ENCODE results near the gene CHN1. TPM values are rescaled to one million over a fixed set of nuclear protein-coding genes. Genes with fewer than 3 reads are reported as not detected.

Gene CHN1
- total RNA-seq, 5 donors from 2014 or later (not counting 1 experiment from before 2014, with no cell fraction given): 1.4 to 3.2 (median 3.0) TPM

DNA sequence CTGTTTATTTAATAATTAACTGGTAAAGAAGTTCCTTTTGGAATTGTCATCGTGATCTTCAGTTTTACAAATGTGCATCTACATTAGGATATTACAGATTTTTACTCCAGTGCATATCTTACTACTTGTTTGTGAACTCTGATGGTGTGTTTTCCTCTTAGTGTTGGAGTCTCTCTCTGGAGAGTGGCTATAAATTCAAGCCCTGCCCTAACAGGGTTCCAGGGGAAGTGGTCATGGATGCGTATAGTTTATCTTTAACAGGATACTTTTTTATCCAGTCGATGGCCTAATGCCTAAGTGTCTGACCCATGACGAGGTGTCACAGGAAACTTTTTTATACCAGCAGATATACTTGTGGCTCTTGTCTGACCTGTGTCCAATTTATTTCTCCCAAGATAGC, 75.4 kb downstream of the CHN1 start:
- Mint-ChIP-seq H3K27ac (no peak overlapping the region), H3K9me3 (no peaks in the 10 kb centered on the region), H3K4me3 (no peak overlapping the region), H3K4me1 (no peaks in the 10 kb centered on the region), H3K27me3 (peaks cover 0 to 2% of the 10 kb centered on the region in 2 donors), H3K36me3 (no peaks in the 10 kb centered on the region)
- Histone ChIP-seq H3K9me3 (no peaks in the 10 kb centered on the region), H3K4me1 (ENCODE audit: control insufficient read depth in 1 of 2, extremely low read depth in 1 of 2, insufficient read depth in 2 of 2, low read length in 2 of 2) (no peaks in the 10 kb centered on the region), H3K36me3 (ENCODE audit: control insufficient read depth in 2 of 2, extremely low read depth in 1 of 2, insufficient read depth in 1 of 2, low read length in 1 of 2) (no peaks in the 10 kb centered on the region), H3K27me3 (replicated peaks in 1 of 2; ENCODE audit: control insufficient read depth in 2 of 2, extremely low read depth in 1 of 2, insufficient read depth in 2 of 2, low read length in 1 of 2) (no peaks in the 10 kb centered on the region), H3K27ac (ENCODE audit: low read length) (no peak overlapping the region), H3K4me3 (ENCODE audit: control insufficient read depth in 1 of 2, extremely low read depth in 1 of 2, low read length in 1 of 2) (no peak overlapping the region)
- ChIA-PET POLR2A (no interaction called here), CTCF (no interaction called here)
- ATAC-seq (replicated peaks in 1 of 4) (no peak), DNase-seq (no peak)
- no CpG with 5 or more reads among the region's 4 CpGs for WGBS (ENCODE audit: insufficient coverage)

DNA sequence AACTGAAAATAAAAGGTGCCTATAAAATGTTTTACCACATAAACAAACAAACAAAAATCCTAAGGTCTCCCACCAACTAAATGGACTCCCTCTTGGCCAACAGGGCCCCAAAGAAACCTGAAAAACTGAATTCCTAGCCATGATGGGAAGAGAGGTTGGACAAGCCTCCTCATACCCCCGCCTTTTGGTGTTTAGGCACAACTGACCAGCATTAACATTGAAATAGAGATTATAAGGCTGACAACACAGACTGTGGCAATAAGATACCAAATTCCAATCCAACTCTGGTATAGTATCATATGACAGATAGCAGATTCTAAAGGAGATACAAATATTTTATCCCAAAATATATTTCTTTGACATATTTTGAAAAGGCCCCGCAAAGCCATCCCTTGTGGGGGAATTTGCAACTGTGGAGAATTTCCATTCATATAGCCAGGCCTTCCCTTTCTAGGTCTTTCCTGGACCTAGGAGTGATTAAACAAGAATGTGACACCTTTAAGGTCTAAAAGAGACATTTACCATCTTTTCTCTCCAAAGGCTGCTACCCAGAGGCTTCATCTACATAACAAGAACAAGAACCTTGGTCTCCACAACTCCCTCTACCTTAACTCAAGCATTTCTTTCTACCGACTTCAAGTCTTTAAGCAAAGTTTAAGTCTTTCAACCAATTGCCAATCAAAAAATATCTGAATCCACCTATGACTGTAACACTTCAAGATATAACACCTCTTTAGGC, 80.0 kb downstream of the CHN1 start:
- ATAC-seq (replicated peaks in 1 of 4): no peak
- H3K4me3 Mint-ChIP-seq: no peak overlapping the region
- H3K36me3 Mint-ChIP-seq: no peaks in the 10 kb centered on the region
- POLR2A ChIA-PET: no interaction called here
- no peak overlapping the region for H3K27ac Mint-ChIP-seq
- Histone ChIP-seq H3K4me1 (ENCODE audit: control insufficient read depth in 1 of 2, extremely low read depth in 1 of 2, insufficient read depth in 2 of 2, low read length in 2 of 2) (no peaks in the 10 kb centered on the region), H3K27ac (ENCODE audit: low read length) (no peak overlapping the region), H3K36me3 (ENCODE audit: control insufficient read depth in 2 of 2, extremely low read depth in 1 of 2, insufficient read depth in 1 of 2, low read length in 1 of 2) (no peaks in the 10 kb centered on the region), H3K9me3 (no peaks in the 10 kb centered on the region), H3K27me3 (replicated peaks in 1 of 2; ENCODE audit: control insufficient read depth in 2 of 2, extremely low read depth in 1 of 2, insufficient read depth in 2 of 2, low read length in 1 of 2) (no peaks in the 10 kb centered on the region), H3K4me3 (ENCODE audit: control insufficient read depth in 1 of 2, extremely low read depth in 1 of 2, low read length in 1 of 2) (no peak overlapping the region)
- H3K4me1 Mint-ChIP-seq: no peaks in the 10 kb centered on the region
- DNase-seq: no peak
- 100% methylated on average over 1 of the region's 3 CpGs for WGBS (ENCODE audit: insufficient coverage)
- peaks cover 0 to 2% of the 10 kb centered on the region in 2 donors for H3K27me3 Mint-ChIP-seq
- H3K9me3 Mint-ChIP-seq: peaks cover 0 to 6% (median 0%) of the 10 kb centered on the region in 3 donors
- CTCF ChIA-PET: no interaction called here

DNA sequence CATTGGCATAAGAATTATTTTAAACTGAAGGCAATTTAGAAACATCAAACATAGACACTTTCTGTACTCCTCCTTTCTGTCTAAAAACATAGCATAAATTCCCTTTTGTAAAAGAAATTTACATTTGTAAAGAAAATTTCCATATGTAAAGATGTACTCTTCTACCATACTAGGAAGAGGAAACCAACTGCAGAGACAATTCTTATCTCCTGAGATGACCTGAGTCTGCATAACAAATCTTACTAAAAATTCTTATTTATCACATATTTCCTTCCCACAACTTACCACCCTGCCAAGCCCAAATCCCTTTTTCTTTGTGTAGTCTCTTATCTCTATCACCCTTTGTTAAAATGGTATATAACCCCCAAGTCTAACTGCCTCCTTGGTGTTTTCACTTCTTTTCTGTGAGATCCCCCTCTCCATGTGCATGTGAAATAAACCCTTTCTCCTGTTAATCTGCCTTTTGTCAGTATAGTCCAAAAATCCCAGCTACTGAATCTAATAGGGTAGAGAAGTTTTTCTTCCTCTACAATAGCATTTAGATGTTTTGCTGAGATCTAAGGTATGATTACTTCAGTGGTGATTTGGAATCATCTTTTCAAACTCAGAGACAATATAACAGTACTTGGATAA, 81.0 kb downstream of the CHN1 start:
- no peaks in the 10 kb centered on the region for H3K4me1 ChIP-seq (ENCODE audit: control insufficient read depth in 1 of 2, extremely low read depth in 1 of 2, insufficient read depth in 2 of 2, low read length in 2 of 2)
- Mint-ChIP-seq H3K27me3 (no peaks in the 10 kb centered on the region), H3K9me3 (peaks cover 0 to 6% (median 0%) of the 10 kb centered on the region in 3 donors), H3K27ac (no peak overlapping the region), H3K36me3 (no peaks in the 10 kb centered on the region), H3K4me3 (no peak overlapping the region), H3K4me1 (no peaks in the 10 kb centered on the region)
- ChIA-PET POLR2A (no interaction called here), CTCF (no interaction called here)
- no peaks in the 10 kb centered on the region for H3K36me3 ChIP-seq (ENCODE audit: control insufficient read depth in 2 of 2, extremely low read depth in 1 of 2, insufficient read depth in 1 of 2, low read length in 1 of 2)
- no peaks in the 10 kb centered on the region for H3K27me3 ChIP-seq (replicated peaks in 1 of 2; ENCODE audit: control insufficient read depth in 2 of 2, extremely low read depth in 1 of 2, insufficient read depth in 2 of 2, low read length in 1 of 2)
- H3K27ac ChIP-seq (ENCODE audit: low read length): no peak overlapping the region
- no peak for DNase-seq
- ATAC-seq (replicated peaks in 1 of 4): no peak
- no peak overlapping the region for H3K4me3 ChIP-seq (ENCODE audit: control insufficient read depth in 1 of 2, extremely low read depth in 1 of 2, low read length in 1 of 2)
- H3K9me3 ChIP-seq: no peaks in the 10 kb centered on the region

DNA sequence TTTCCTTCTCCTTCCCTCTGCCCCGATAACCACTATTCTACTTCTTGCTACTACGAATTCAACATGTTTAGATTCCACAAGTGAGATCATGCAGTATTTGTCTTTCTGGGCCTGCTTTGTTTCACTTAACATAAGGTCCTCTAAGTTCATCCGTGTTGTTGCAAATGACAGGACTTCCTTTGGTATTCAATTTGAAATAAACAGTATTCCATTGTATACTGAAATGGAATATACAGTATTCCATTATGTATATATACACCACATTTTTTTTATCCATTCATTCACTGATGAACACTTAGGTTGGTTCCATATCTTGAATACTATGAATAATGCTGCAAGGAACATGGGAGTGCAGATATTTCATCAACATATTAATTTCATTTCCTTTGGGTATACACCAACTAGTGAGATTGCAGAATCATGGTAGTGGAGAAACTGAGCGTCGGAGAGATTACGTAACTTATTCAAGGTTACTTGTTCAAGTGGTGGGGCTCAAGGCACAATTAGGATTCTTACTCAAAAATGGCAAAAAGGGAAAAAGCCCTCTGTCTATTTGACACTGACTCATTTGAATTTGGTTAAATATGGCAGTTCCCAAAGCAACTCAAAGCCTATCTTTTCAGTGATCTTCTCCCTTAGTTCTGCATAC, 85.1 kb downstream of the CHN1 start:
- DNase-seq: no peak
- POLR2A ChIA-PET: no interaction called here
- Histone ChIP-seq H3K27me3 (replicated peaks in 1 of 2; ENCODE audit: control insufficient read depth in 2 of 2, extremely low read depth in 1 of 2, insufficient read depth in 2 of 2, low read length in 1 of 2) (no peaks in the 10 kb centered on the region), H3K27ac (ENCODE audit: low read length) (no peak overlapping the region), H3K9me3 (no peaks in the 10 kb centered on the region), H3K36me3 (ENCODE audit: control insufficient read depth in 2 of 2, extremely low read depth in 1 of 2, insufficient read depth in 1 of 2, low read length in 1 of 2) (no peaks in the 10 kb centered on the region), H3K4me3 (ENCODE audit: control insufficient read depth in 1 of 2, extremely low read depth in 1 of 2, low read length in 1 of 2) (no peak overlapping the region), H3K4me1 (ENCODE audit: control insufficient read depth in 1 of 2, extremely low read depth in 1 of 2, insufficient read depth in 2 of 2, low read length in 2 of 2) (no peaks in the 10 kb centered on the region)
- WGBS (ENCODE audit: insufficient coverage): 33% methylated on average over 2 of the region's 6 CpGs
- CTCF ChIA-PET: no interaction called here
- Mint-ChIP-seq H3K36me3 (no peaks in the 10 kb centered on the region), H3K27ac (no peak overlapping the region), H3K9me3 (peaks cover 0 to 6% (median 0%) of the 10 kb centered on the region in 3 donors), H3K4me1 (no peaks in the 10 kb centered on the region), H3K4me3 (no peak overlapping the region), H3K27me3 (no peaks in the 10 kb centered on the region)
- ATAC-seq (replicated peaks in 1 of 4): no peak

DNA sequence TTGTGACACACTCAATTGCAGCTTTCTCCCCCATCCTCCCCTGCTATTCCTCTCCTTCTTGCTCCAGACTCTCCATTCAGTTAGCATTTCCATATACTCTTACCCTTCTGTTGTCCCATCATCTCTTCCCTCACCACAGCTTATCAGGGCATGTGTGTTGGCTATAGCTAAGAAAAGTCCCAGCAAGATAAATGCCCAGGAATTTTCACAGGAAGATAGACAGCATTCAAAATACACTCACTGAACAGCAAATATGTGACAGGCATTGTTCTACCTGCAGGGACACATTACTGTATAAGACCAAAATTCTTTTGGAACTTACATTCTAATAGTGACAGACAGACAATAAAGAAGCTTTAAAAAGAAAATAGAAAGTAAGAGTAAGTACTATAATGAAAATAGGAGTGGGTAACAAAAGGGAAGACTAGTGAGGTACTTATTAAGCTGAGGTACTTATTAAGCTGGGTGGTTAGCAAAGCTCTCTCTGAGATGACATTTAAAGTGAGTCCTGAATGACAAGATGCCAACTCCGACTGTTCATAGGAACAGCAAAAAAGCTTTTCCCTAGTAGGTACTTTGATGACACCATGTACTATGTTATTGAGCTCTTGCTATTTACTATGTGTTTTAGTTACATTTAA, 86.2 kb downstream of the CHN1 start:
- Histone ChIP-seq H3K4me3 (ENCODE audit: control insufficient read depth in 1 of 2, extremely low read depth in 1 of 2, low read length in 1 of 2) (no peak overlapping the region), H3K36me3 (ENCODE audit: control insufficient read depth in 2 of 2, extremely low read depth in 1 of 2, insufficient read depth in 1 of 2, low read length in 1 of 2) (no peaks in the 10 kb centered on the region), H3K9me3 (no peaks in the 10 kb centered on the region), H3K27me3 (replicated peaks in 1 of 2; ENCODE audit: control insufficient read depth in 2 of 2, extremely low read depth in 1 of 2, insufficient read depth in 2 of 2, low read length in 1 of 2) (no peaks in the 10 kb centered on the region), H3K27ac (ENCODE audit: low read length) (no peak overlapping the region), H3K4me1 (ENCODE audit: control insufficient read depth in 1 of 2, extremely low read depth in 1 of 2, insufficient read depth in 2 of 2, low read length in 2 of 2) (no peaks in the 10 kb centered on the region)
- Mint-ChIP-seq H3K27me3 (no peaks in the 10 kb centered on the region), H3K4me3 (no peak overlapping the region), H3K27ac (no peak overlapping the region), H3K4me1 (no peaks in the 10 kb centered on the region), H3K36me3 (no peaks in the 10 kb centered on the region), H3K9me3 (peaks cover 0 to 2% (median 0%) of the 10 kb centered on the region in 3 donors)
- ChIA-PET CTCF (interaction anchor here (0.8 to 1.0 kb wide), 2 partner anchors 17 to 116 kb away, joined by 3 read pairs; no protein-coding TSS in a partner anchor), POLR2A (interaction anchor here in 1 of 2 donors (0.6 kb wide), 1 partner anchor 28 kb away, joined by 3 read pairs; no protein-coding TSS in a partner anchor)
- ATAC-seq (replicated peaks in 1 of 4) (no peak), DNase-seq (no peak)
- WGBS (ENCODE audit: insufficient coverage): no CpG with 5 or more reads among the region's 1 CpG

DNA sequence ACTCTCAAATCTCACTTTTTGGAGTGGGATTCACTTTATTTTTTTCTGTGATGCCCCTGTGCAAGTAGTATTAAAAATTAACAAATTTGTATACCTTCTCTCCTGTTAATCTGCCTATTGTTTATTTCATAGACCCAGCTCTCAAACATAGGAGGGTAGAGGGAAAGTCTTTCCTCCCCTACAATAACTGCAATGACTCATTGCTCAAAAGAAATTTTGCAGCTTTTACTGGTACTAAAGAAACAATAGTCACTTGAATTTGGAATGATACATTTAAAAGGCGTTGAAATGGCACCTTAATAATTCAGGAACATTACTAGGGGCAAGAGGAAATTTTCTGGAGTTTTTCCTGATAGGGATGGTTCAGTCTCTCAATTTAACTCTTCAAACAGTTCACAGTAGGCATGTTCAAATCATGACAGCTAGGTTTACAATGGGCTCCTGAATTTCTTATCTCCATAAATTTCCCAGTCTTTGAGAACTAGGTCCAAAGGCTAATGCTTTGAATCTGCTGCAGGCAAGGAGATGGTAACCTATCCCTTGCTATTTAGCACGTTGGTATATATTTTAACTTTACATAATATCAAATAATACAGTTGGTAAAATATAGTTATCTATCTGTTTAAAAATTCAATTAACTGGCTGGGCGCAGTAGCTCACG, 88.8 kb downstream of the CHN1 start:
- H3K4me1 Mint-ChIP-seq: no peaks in the 10 kb centered on the region
- no peak overlapping the region for H3K27ac Mint-ChIP-seq
- Histone ChIP-seq H3K4me3 (ENCODE audit: control insufficient read depth in 1 of 2, extremely low read depth in 1 of 2, low read length in 1 of 2) (no peak overlapping the region), H3K27me3 (replicated peaks in 1 of 2; ENCODE audit: control insufficient read depth in 2 of 2, extremely low read depth in 1 of 2, insufficient read depth in 2 of 2, low read length in 1 of 2) (no peaks in the 10 kb centered on the region), H3K9me3 (no peaks in the 10 kb centered on the region), H3K27ac (ENCODE audit: low read length) (no peak overlapping the region), H3K4me1 (ENCODE audit: control insufficient read depth in 1 of 2, extremely low read depth in 1 of 2, insufficient read depth in 2 of 2, low read length in 2 of 2) (no peaks in the 10 kb centered on the region), H3K36me3 (ENCODE audit: control insufficient read depth in 2 of 2, extremely low read depth in 1 of 2, insufficient read depth in 1 of 2, low read length in 1 of 2) (no peaks in the 10 kb centered on the region)
- H3K4me3 Mint-ChIP-seq: no peak overlapping the region
- H3K9me3 Mint-ChIP-seq: no peaks in the 10 kb centered on the region
- H3K36me3 Mint-ChIP-seq: no peaks in the 10 kb centered on the region
- H3K27me3 Mint-ChIP-seq: no peaks in the 10 kb centered on the region
- WGBS (ENCODE audit: insufficient coverage): no CpG with 5 or more reads among the region's 4 CpGs
- no peak for ATAC-seq (replicated peaks in 1 of 4)
- DNase-seq: no peak
- POLR2A ChIA-PET: no interaction called here
- CTCF ChIA-PET: no interaction called here
